BJ (cell line): ENCODE results near the gene ISG20L2. TPM values are rescaled to one million over a fixed set of nuclear protein-coding genes. Genes with fewer than 3 reads are reported as not detected.

Experiments
- CTCF ChIA-PET: fragments of 350-600 bp; formaldehyde crosslinking; extraction: SDS; loops from one replicate; lab custom pipeline; 2021; ENCODE audit warnings: antibody characterized with exemption, inconsistent platforms; lab: Yijun Ruan, JAX
- POLR2A ChIA-PET: fragments of 300-600 bp; sonication (Branson Sonifier 250); formaldehyde crosslinking; extraction: SDS; loops from one replicate; lab custom pipeline; 2021; ENCODE audit warnings: antibody characterized with exemption; lab: Charles Lee
- DNase-seq: peaks from one replicate; pipeline ENCODE4 v3.0.0-alpha.2; 2011; ENCODE audit warnings: low read depth
- H3K27me3 ChIP-seq: 2 replicates; pipeline ENCODE4 v1.6.0; 2011; ENCODE audit warnings: low read length; ENCODE audit not compliant: control insufficient read depth, insufficient read depth
- H3K36me3 ChIP-seq: 2 replicates; pipeline ENCODE4 v1.5.1; 2011; ENCODE audit warnings: low read length; ENCODE audit not compliant: control insufficient read depth, insufficient read depth
- H3K4me3 ChIP-seq: 2 replicates; pipeline ENCODE4 v1.5.1; 2011; ENCODE audit warnings: low read depth, mild to moderate bottlenecking, control low read depth, low read length
- polyA plus RNA-seq: library from polyadenylated mRNA; depleted of rRNA; stranded (reverse); fragments of >200 nt; gene quantifications from 2 replicates; pipeline ENCODE4 v1.2.3, GENCODE V29; 2011
- TF ChIP-seq, protein P1 (sequence below): IDR thresholded peaks from 2 replicates; pipeline ENCODE4 v1.5.1; 2011; ENCODE audit warnings: low read depth, mild to moderate bottlenecking, control low read depth, inconsistent platforms, low read length, moderate library complexity; ENCODE audit not compliant: insufficient read depth

Gene ISG20L2
- polyA plus RNA-seq, 1 experiment, result 36.6 TPM

DNA sequence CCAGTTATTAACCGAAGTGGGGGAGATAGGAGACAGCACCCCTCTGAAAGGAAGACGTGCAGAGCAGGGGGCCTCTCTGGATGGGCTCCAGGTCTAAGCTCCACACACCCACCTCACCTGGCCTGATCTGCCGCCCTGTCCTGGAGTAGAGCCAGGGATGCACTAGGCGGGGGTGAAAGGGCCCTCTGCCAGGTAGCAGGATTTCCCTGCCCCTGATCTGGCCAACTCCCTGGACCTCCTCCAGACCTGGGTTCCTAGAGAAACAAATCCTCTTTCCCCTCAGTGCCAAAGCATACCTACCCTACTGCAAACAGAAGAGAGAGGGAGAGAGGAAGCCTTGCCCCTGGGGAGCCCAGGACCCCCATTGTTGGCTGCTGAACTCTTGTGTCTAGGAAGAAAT, 25.2 kb downstream of the ISG20L2 start:
- ChIA-PET POLR2A (interaction anchor here (0.6 to 1.4 kb wide), 2 partner anchors 9 to 1732 kb away, joined by 3 to 11 read pairs; no protein-coding TSS in a partner anchor), CTCF (interaction anchor here (15.3 to 41.7 kb wide), 3 partner anchors 11 to 24 kb away, joined by 286 to 1556 read pairs (median 1556); partner anchors contain the start of genes CRABP2, ISG20L2, METTL25B and NES)
- TF ChIP-seq, protein P1, sequence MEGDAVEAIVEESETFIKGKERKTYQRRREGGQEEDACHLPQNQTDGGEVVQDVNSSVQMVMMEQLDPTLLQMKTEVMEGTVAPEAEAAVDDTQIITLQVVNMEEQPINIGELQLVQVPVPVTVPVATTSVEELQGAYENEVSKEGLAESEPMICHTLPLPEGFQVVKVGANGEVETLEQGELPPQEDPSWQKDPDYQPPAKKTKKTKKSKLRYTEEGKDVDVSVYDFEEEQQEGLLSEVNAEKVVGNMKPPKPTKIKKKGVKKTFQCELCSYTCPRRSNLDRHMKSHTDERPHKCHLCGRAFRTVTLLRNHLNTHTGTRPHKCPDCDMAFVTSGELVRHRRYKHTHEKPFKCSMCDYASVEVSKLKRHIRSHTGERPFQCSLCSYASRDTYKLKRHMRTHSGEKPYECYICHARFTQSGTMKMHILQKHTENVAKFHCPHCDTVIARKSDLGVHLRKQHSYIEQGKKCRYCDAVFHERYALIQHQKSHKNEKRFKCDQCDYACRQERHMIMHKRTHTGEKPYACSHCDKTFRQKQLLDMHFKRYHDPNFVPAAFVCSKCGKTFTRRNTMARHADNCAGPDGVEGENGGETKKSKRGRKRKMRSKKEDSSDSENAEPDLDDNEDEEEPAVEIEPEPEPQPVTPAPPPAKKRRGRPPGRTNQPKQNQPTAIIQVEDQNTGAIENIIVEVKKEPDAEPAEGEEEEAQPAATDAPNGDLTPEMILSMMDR, result no peak
- Histone ChIP-seq H3K36me3 (peaks cover 24% of the 10 kb centered on the region), H3K4me3 (peak overlapping the region; percentile 58), H3K27me3 (no peaks in the 10 kb centered on the region)
- DNase-seq, result no peak

DNA sequence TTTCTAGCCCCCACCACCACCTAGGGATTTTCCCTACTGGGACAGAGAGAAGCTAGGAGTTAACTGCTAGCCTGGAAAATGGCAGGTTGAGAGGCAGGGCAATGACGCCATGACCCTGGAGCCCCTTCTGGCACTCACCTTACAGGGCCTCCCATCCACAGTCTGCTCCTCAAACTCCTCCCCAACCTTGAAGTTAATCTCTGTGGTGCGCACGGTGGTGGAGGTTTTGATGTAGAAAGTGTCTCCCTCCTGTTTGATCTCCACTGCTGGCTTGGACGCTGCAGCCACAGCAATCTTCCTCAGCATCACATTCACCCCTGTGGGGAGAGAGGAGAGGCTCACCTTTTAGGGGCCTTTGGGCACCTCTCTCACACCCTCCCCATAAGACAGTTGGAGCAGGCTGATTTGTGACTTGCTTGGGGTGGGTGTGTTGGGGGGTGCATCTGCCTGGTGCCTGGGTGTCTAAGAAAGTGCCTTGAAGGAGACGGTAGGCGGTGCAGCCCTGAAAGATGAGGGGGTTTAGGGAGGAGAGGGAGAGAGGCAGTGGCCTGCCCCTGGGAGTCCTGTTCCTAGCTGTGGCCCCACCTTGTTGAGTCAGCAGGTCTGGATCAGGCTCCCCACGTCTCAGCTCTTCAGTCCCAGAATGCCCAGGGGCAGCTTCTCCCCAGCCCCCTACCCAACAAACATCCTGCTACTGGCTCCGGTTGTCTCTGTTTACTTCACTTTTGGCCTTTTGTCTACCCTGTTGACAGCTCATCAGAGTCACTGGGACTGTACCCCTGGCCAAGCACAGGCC, 27.6 kb downstream of the ISG20L2 start:
- Histone ChIP-seq H3K4me3 (no peak overlapping the region), H3K36me3 (peaks cover 24% of the 10 kb centered on the region), H3K27me3 (no peaks in the 10 kb centered on the region)
- TF ChIP-seq, protein P1, result no peak
- no peak for DNase-seq
- ChIA-PET CTCF (interaction anchor here (1.0 to 41.7 kb wide), 4 partner anchors 13 to 190 kb away, joined by 3 to 1556 read pairs (median 780); partner anchors contain the start of genes CRABP2, ISG20L2, METTL25B and NES), POLR2A (no interaction called here)

DNA sequence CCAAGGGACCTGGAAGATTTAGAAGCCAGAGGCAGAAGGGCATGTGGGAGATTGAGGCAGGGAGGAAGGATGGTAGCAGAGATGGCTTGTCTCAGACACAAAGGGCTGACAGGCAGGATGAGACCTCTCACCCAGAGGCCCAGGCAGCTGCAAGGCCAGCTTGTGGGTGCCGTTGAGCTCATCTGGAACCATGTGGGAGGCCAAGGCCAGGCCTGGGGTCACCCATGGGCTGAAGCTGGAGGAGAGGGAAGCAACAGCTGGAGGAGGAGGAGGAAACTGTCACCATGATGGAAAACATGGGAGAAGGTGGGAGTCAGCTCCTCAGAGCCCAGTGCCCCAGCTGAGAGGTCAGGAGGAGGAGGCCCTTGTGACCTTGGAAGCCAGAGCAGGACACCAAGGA, 29.6 kb downstream of the ISG20L2 start:
- ChIA-PET POLR2A (no interaction called here), CTCF (interaction anchor here (31.9 to 41.7 kb wide), 2 partner anchors 12 to 15 kb away, joined by 1556 read pairs; partner anchors contain the start of genes CRABP2, ISG20L2, METTL25B and NES)
- DNase-seq, result no peak
- TF ChIP-seq, protein P1, result no peak
- no peak overlapping the region for H3K4me3 ChIP-seq
- no peaks in the 10 kb centered on the region for H3K27me3 ChIP-seq
- H3K36me3 ChIP-seq, result peaks cover 24% of the 10 kb centered on the region

DNA sequence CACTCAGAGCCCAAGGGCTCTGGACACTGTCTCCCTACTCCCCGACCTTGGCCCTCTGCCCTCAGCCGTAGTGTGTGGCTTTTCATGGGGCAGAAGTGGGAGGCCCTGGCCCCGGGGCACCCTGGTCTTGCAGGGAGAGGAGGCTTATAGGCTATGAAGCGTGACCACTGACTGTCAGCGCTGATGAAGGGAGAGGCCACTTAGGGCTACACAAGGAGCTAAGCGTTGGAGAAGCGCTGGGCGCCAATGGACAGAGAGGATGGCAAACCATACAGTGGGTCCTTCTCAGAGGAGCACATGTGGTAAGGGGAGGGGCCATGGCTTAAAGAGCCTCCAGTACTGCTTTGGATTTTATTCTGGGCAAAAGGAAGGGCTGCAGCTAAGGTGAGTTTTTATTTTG, 31.1 kb downstream of the ISG20L2 start:
- CTCF ChIA-PET, result interaction anchor here (0.9 to 41.7 kb wide), 3 partner anchors 10 to 163 kb away, joined by 3 to 1556 read pairs (median 1556); partner anchors contain the start of genes CRABP2, ISG20L2, METTL25B and NES
- POLR2A ChIA-PET, result no interaction called here

More for the DNA sequence above, 31.1 kb downstream of the ISG20L2 start:
- TF ChIP-seq, protein P1, result no peak
- Histone ChIP-seq H3K4me3 (no peak overlapping the region), H3K27me3 (no peaks in the 10 kb centered on the region), H3K36me3 (peaks cover 24% of the 10 kb centered on the region)
- no peak for DNase-seq
